HG03159 (cell line): Measurements from ENCODE around the gene CARD19.

Experiments used
- ATAC-seq: cut with Tn5 transposase; IDR thresholded peaks from one replicate; pipeline ENCODE4 v1.9.1; 2021; ENCODE audit warnings: mild to moderate bottlenecking, moderate library complexity; ENCODE audit not compliant: unreplicated experiment

Gene CARD19

DNA sequence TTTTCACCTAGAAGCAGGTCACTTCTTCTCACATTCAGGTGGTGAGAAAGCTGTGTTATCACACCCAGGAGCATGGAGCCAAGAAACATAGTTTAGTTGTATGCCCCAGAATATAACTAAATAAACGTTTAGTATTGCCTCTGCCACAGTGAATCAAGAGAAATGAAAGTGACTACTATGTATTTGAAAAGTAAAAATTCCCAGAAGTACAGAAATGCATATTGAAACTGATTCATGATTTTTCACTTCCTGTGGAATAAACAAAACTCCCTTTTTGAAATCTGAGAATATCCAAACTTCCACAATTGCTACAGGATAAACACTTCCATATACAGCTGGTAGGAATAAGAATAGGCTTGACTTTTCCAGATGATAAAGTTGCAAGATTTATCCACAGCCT is 53.3 kb downstream of the CARD19 start:
- no peak for ATAC-seq

DNA sequence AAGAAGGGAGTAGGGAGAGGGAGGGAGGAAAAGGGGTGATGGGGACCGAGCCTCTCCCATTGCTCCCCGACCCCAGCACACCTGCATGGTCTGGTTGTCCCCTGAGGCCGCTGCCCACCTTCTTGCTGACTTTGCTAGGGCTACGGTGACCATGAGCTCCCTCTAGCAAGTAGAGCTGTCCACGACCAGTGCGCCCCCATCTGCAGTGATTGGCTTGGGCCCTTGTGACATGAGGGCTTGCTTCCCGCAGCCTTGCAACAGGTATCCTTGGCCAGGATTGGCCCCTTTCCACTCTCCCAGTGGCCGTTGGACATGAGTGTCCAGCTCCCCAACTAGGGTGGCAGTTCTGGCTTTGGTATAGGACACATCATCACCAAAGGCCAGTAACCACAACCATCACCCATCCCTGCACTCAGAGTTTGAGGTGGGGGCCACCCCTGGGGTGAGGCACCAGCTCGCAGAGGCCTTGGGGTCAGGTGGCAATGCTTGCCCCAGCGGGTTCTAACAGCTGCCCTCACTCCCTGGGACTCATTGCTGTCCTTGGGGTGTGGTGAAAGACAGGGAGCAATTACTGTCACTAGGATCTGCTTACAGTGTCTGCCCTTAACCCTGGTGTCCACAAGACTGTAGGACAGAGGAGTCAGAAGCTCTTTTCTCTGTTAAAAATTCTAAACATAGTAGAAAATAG is 55.2 kb downstream of the CARD19 start:
- ATAC-seq = no peak

DNA sequence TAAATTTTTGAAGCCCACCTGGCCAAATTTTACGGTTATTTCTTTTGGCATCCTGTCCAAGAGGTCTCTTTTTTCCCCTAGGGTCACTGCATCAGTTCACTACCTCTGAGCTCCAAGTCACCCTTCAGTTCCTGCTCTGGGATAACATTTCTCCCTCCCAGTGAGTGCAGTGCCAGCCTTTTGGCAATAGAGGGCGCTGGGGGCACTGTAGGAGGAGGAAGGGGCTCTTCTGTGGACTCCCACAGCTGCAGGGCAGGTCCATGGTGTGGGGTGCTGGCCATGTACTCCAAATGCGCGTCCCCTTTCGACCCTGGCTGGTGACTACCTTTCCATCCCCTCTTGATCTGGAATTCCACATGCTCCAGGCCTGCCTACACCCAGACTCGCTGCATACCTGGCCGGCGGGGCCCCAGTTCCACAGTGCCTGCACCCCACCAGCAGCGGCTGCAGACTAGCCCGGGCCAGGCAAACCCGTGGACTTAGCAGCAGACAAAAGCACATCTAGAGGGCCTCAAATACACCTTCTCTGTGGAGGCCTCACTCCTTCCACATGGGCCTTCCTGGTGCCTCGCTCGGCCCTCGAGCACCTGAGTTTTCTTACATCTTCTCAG is 58.4 kb downstream of the CARD19 start:
- ATAC-seq = no peak

DNA sequence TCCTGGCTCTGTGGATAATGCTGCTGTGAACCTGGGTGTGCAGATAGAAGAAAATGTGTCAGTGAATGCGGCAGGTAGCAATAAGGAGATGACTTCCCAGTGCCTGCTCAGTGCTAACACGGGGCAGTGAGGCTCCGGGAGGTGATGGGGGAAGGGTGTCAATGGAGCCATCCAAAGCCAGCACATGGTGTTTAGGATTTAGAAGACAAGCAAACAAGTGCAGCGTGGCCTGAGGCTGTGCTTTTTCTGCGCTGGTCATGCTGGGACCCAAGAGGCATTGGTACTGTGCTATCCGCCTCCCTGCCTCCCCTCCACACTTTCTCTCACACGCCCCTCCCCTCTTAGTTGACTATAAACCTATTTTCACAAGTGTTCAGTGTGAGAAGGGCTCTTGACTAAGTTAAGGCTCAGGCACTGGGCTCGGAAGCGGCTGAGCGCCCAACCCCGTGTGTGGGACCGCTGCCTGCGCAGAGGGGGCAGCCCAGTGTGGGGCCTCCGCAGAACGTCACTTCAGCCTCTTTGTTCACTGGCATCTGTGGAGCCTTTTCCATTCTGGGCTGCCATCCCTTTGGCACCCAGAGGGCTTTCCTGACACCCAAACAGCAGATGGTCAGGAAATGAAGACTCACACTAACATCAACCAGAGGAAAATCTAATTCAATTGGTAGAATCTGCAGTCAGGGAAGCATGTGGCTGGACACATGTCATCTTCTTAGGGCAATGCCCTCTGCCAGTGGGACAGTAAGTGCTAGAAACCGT is 59.9 kb downstream of the CARD19 start:
- ATAC-seq = no peak

DNA sequence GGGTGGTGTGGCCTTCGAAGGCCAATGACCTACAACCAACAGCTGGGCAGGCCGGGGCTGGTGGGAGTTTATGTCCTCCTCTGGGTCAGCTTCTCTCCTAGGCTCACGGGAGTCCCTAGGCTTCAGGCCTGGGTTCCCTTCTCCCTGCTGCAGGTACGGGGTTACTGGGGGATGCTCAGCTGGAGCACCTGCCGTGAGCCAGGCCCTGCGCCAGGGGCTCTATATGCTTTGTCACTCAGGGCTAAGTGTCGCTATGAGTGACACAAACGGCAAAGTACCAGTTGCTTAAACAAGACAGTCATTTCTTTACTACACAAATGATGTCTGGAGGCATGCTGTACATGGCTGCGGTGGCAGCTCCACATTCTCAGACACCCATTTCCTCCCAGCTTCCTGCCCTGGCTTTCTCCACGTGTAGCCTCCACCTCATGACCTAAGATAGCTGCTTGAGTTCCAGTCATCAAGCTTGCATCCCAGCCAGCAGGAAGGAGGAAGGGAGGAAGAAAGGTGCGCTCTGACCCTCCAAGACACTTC is 60.5 kb downstream of the CARD19 start:
- ATAC-seq = no peak

DNA sequence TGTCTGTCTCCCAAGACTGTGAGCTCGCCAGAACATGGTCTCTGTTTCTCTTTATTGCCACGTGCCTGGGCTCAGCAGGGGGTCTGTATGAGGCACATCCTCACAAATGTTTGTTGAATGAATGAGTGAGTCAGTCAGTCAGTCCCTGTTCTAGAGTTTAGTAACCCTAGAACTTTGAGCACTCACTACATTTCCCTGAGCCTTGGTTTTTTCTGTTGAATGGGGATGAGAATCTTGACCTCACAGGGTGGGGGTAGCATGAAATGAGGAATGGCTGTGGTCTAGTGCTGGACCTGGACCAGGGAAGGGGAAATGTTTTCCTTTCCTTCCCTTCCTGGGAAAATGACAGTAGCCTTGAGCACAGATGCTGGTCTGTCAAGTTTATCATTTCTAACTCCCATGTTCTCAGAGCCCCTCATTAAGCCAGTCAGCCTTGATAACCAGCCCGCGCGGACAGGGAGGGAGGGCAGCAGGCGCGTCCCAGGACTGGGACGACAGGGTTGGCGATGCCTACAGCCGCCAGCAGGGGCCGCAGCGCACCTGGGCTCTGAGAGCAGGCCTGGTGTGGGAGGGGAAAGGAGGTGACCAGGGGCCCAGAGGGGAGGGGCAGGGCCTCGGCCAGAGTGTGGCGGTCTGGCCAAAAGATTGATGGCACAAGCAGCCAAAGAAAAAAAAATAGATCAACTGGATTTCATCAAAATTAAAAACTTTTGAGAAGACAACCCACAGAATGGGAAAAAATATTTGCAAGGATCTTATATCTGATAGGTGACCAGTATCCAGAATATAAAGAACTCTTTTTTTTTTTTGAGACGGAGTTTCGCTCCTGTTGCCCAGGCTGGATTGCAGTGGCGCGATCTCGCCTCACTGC is 63.8 kb downstream of the CARD19 start:
- ATAC-seq = peak; percentile 86

DNA sequence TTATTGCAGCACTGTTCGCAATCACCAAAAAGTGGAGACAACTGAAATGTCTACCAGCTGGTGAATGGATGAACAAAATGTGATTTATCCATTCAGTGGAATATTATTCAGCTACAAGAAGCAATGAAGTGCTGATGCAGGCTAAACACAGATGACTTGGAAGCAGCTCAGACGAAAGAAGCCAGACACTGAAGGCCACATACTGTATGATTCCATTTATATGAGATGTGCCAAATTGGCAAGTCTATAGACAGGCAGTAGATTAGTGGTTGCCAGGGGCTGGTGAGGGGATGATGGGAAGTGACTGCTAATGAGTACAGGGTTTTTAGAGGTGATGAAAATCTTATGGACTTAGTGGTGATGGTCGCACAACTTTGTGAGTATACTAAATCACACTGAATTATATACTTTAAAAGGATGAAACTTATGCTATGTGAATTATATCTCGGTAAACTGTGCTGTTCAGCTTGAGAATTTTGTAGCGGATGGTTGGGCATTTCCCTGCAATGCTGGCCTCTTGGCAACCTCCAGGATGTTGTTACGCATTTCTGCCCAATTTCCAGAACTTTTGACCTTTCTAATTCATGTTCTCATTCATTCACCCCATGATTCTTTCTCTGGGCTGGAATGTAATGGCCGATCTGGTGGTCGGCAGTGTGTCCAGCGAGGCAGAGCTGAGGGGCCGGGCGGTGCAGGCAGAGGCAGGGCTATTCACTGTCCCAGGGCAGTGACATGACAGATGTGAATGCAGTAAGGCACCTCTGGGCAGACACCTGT is 66.0 kb downstream of the CARD19 start:
- no peak for ATAC-seq
